NCI-H226 (cell line): Measurements from ENCODE around the gene ZNF316.
A peak's percentile ranks its signal among the peaks of the same experiment; 100 is the strongest.
"Not testable (repeated sequence)": the region's sequence is repeated elsewhere in the genome, so short reads cannot be mapped to it uniquely, and the experiment has no call there.

Experiments
- DNase-seq: peaks from one replicate; pipeline ENCODE4 v3.0.0-alpha.2; 2015

Gene ZNF316

DNA sequence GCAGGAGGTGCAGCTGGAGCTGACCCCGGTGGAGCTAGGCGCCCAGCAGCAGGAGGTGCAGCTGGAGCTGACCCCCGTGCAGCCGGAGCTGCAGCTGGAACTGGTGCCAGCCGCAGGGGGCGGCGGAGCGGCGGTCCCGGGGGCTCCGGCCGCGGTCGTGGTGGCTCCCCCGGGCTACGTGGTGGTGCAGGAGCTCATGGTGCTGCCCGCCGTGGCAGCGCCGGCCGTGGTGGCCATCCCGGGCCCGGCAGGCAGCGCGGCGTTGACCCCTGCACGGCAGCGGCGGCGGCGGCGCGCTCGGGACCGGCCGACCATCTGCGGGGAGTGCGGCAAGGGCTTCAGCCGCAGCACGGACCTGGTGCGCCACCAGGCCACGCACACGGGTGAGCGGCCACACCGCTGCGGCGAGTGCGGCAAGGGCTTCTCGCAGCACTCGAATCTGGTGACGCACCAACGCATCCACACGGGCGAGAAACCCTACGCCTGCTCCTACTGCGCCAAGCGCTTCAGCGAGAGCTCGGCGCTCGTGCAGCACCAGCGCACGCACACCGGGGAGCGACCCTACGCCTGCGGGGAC is 14.9 kb upstream of the ZNF316 start:
- no peak for DNase-seq

GRCh38 chr7:6623589-6624245 is 13.4 kb upstream of the ZNF316 start:
- DNase-seq, result no peak

- no peak for DNase-seq
Measured at GRCh38 chr7:6624246-6624611, 12.9 kb upstream of the ZNF316 start.

DNA sequence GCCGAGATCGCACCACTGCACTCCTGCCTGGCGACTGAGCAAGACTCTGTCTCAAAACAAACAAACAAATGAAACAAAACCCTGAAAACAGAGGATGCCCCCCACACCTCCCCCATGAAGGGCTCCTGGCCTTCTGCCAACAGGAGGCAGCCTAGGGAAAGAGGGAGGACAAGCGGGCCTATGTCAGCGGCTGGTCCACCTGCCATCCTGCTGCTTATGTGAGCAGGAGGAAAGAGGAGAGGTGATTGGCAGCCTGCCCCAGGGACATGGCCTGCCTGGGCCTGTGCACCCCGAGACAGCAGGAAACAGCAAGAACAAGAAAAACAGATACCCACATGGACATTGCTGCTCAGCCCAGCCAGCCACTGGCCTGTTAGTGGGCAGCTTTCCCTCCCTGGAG is 9.1 kb upstream of the ZNF316 start:
- DNase-seq, result no peak

- DNase-seq, result no peak
Measured at GRCh38 chr7:6630007-6630849, 6.9 kb upstream of the ZNF316 start.

DNA sequence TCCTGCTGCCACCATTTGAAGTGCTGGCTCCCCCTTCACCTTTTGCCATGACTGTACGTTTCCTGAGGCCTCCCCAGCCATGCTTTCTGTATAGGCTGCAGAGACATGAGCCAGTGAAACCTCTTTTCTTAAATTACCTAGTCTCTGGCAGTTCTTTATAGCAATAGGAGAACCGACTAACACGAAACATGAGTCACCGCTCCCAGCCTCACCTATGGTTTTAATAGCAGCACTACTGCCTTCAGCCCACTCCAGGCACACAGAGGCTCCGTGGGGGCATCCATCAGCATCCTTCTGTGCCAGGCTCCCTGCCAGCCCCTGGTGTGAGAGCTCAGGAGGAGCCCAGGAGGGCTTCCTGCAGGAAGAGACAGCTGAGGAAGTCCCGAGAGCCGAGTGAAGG is 5.5 kb upstream of the ZNF316 start:
- no peak for DNase-seq

- no peak for DNase-seq
Measured at GRCh38 chr7:6634021-6634420, 3.1 kb upstream of the ZNF316 start.

DNA sequence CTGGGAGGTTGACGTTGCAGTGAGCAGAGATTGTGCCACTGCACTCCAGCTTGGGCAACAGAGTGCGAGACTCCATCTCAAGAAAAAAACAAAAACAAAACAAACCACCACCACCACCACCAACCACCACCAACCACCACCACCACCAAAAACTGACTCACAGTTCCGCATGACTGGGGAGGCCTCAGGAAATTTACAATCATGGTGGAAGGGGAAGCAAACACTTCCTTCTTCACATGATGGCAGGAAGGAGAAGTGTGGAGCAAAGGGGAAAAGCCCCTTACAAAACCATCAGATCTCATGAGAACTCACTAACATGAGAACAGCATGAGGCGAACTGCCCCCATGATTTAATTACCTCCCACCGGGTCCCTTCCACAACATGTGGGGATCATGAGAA is 2.1 kb upstream of the ZNF316 start:
- DNase-seq, result not testable (repeated sequence)

DNA sequence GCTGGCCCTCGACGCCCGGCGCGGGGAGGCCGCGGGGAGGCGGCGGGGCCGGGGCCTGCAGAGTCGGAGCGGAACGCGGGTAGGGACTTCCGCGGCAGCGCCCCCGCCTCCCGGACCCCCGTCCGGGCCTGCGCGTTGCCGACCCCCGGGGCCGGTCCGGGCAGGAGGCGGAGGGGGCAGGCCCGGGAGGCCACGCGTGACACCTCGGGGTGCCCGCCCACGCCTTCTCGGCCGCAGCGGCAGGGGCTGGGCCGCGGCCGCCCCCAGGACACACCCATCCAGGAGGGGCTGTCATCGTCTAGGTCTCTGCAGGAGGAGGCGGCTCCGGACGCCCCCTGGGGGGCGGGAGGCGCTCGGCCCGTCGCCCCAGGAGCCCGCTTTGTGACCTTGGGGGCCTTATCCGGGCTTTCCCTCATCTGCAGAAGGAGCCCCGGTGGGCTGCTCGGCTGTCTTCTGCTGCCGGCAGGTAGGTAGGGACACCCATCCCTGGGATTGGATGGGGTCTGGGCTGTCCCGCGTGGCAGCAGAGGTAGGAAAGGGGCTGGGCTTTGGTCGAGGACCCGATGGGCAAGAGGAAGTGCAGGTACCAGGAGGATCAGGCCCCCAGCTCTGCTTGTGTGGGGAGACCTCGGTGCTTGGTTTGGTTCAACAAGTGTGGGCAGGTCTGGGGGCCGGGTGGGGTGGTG is 569 bp downstream of the ZNF316 start:
- DNase-seq, result peak; percentile 28

- DNase-seq, result no peak
Measured at GRCh38 chr7:6639032-6639431, 1.9 kb downstream of the ZNF316 start.

DNA sequence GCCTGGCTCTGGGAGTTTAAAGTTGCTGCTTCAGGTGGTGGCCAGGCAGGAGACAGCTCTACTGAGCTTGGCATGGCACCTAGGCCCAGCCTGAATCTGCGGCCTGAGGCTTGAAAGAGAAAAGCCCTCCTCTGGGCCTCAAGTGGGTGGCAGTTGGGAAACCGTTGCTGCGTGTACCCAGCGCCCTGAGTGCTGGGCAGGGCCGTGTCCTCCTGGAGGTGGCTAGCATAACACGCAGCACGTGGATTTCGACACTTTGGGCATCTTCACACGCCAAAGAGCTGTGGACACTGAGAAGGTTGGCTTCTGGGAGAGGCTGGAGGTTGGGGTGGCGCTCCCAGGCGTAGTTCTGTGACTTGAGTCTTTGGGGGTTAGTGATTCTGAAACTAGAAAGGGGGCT is 2.5 kb downstream of the ZNF316 start:
- no peak for DNase-seq

GRCh38 chr7:6640246-6640721 is 3.2 kb downstream of the ZNF316 start:
- peak; percentile 31 for DNase-seq

- DNase-seq, result no peak
Measured at GRCh38 chr7:6641305-6642035, 4.4 kb downstream of the ZNF316 start.

GRCh38 chr7:6642239-6642839 is 5.2 kb downstream of the ZNF316 start:
- no peak for DNase-seq

- DNase-seq, result no peak
Measured at GRCh38 chr7:6642861-6643640, 5.9 kb downstream of the ZNF316 start.

DNA sequence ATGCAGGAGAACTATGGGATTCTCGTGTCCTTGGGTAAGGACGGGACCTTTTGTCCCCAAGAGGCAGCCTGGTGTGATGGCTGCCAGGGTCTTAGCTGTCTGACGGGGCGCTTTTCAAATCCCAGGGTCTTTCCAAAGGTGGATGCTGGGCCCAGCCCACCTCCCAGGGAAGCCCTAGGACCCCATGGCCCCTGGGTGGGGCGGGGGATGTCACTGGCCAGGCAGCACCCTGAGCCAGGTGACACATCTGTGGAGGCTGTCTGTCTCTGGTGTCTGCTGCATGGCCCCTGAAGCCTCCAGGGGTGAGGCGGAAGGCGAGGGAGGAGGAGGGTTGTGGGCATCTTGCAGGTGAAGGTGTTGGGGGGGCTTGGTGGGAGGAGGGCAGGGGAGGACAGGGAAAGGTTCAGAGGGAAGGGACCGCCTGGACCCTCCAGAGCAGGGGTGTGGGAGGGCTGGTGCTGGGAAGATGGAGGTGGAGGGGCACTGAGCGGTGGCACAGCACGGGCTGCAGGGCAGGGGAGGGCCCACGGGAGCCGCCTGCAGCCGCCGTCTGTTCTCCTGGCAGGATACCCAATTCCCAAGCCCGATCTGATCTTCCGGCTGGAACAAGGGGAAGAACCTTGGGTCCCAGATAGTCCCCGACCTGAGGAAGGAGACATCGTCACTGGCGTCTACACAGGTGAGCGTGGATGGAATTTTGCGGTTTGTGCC is 7.0 kb downstream of the ZNF316 start:
- DNase-seq, result no peak

DNA sequence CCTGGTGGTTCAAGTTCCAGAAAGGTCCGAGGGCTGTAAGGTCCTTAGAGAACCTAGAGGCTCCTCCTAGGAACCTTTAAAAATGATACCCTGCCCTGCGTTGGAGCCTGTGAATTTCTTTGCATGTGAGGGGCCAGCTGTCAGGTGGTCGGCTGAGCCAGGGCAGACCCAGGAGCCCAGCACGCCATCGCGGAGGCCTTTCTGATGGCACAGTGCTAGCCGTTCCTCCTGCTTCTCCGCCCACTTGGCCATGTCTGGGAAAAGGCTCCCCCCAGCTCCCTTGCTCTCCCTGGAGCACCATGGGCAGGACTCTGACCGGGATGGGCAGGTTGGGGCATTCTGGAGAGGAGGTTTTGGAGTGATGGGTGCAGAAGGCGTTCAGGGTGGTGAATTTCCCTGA is 7.6 kb downstream of the ZNF316 start:
- no peak for DNase-seq

- DNase-seq, result no peak
Measured at GRCh38 chr7:6646465-6646864, 9.3 kb downstream of the ZNF316 start.

DNA sequence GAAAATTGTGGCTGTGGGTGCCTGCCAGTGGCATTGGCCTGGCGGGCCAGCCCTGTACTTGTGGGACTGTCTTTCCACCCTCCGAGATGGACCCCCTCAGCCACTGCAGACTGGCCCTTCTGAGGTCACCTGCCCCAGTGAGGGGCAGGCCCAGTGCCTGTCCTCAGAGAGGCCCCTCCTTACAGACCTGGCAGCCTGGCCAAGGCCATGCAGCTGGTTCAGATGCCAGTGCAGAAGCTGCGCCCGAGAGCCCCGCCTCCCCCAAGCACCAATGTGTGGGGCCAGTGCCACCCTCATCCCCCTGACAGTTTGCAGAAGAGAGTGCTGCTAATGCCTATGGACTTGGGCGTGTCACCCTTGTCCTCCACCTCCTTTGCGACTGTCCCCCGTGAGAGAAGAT is 10.0 kb downstream of the ZNF316 start:
- DNase-seq, result no peak

DNA sequence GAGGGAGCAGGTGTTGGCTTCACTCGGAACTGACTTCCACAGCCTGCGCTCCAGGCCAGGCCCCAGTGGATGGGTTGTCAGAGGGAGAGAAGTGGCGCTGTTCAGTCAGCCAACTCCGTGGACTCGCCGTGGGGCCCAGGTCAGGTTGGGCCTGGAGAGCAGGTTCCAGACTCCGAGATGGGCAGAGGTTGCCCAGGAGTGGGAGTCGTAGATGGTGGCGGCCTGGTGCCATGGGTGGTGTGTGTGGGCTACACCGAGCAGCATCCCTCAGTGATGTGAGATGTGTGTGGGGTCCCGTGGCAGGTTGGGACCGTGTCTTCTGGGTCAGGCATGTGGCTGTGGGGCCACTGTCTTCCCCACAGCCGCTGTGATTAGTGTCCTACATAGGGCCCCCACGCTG is 10.4 kb downstream of the ZNF316 start:
- no peak for DNase-seq
